Activated T-cell treated with anti-CD3 and anti-CD28 coated beads, Interleukin-2, amount 50 U/mL, for 1 hour (primary cell): Measurements from ENCODE around the gene ANKRD30BL.
"Not testable (repeated sequence)": the region's sequence is repeated elsewhere in the genome, so short reads cannot be mapped to it uniquely, and the experiment has no call there.

ENCODE experiments used
- DNase-seq: peaks from one replicate; pipeline ENCODE4 v3.0.0-alpha.2; 2020

The ANKRD30BL gene

GRCh38 chr2:132161161-132162124, at the start of gene ANKRD30BL:
ANKRD30BL (minus strand) TSS chr2:132161952; CDS start chr2:132161705, 247 bp downstream.
- DNase-seq = not testable (repeated sequence)

DNA sequence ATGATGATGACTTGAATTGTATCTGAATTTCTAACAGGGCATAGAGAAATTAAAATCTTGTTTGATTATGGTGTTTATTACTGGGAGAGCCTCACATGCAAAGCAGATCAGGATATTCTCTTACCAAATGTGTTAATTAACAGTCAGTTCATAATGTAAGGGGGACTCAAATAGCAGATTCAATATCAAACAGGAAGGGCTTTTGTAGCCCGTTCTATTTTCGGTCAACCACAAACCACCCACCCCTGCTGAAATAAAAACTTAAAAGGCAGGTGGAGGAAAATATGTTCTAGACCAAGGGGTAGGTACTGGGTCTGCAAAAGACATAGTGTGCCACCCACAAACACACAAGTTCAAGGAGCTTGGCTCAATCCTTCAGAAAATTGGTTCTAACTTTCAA, 41.1 kb upstream of the ANKRD30BL start:
- DNase-seq = not testable (repeated sequence)

DNA sequence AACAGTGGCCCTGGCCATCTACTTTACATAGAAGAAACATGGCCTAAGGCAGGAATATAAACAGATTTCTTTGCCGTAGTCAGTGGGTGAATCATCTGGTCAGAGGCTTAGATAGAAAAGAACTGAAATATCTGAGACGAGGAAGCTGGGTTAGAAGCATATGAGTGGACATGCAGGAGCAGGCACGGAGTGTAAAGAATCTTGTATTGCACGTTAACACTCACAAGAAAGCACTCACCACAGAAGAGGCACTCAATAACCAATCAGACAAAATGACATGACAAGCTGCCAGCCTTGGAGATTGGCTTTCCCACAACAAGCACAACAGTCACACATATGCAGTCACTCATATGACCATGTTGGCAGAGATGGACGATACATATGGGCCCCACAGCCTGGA, 31.1 kb upstream of the ANKRD30BL start:
- DNase-seq = not testable (repeated sequence)

DNA sequence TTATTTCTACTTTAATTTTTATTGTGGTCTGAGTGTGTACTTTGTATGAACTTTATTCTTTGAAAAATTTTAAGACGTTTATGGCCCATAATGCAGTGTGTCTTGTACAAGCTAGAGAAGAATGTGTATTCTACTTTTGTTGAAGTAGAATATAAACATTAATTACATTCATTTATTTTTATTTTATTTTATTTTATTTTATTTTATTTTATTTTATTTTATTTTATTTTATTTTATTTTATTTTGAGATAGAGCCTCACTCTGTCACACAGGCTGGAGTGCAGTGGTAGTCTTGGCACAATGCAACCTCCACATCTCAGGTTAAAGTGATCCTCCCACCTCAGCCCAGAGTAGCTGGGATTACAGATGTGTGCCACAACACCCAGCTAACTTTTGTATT, 5.3 kb upstream of the ANKRD30BL start:
- not testable (repeated sequence) for DNase-seq

- not testable (repeated sequence) for DNase-seq
Measured at GRCh38 chr2:132162125-132162660, 441 bp upstream of the ANKRD30BL start.

- not testable (repeated sequence) for DNase-seq
Measured at GRCh38 chr2:132146774-132147173, 15.0 kb downstream of the ANKRD30BL start.
